Natural killer cell (primary cell): ENCODE data around the gene C5orf58. TPM values are rescaled to one million over a fixed set of nuclear protein-coding genes. Genes with fewer than 3 reads are reported as not detected.
A peak's percentile ranks its signal among the peaks of the same experiment; 100 is the strongest.

Source experiments
- ATAC-seq, 3 donors: fragments of 150-1000 bp in 2 of 3; fragments of 200-7000 bp in 1 of 3; cut with Tn5 transposase; 1 replicate in 1 of 3; 2 replicates in 2 of 3; pipeline ENCODE4 v1.10.0; 2021; ENCODE audit warnings: mild to moderate bottlenecking in 2 of 3, moderate library complexity in 2 of 3
- DNase-seq, 2 donors: peaks; one replicate each; pipeline versions ENCODE4 v3.0.0 to v3.0.0-alpha.2; 2013 to 2021; ENCODE audit warnings: mixed read lengths in 1 of 2
- H3K27ac ChIP-seq: one replicate; pipeline ENCODE4 v1.5.1; 2013; ENCODE audit warnings: mild to moderate bottlenecking, low read length
- H3K27me3 ChIP-seq: one replicate; pipeline ENCODE4 v1.6.1; 2013; ENCODE audit warnings: low read length; ENCODE audit not compliant: control insufficient read depth, insufficient read depth
- H3K36me3 ChIP-seq: one replicate; pipeline ENCODE4 v1.6.1; 2013; ENCODE audit warnings: low read length; ENCODE audit not compliant: control insufficient read depth, insufficient read depth
- H3K4me1 ChIP-seq: one replicate; pipeline ENCODE4 v1.6.1; 2013; ENCODE audit warnings: low read length; ENCODE audit not compliant: control insufficient read depth, insufficient read depth
- H3K4me3 ChIP-seq: one replicate; pipeline ENCODE4 v1.5.1; 2013; ENCODE audit warnings: low read length
- H3K9me3 ChIP-seq: one replicate; pipeline ENCODE4 v1.6.1; 2013; ENCODE audit warnings: low read length; ENCODE audit not compliant: control insufficient read depth, insufficient read depth
- H3K27ac Mint-ChIP-seq, 2 donors: one replicate each; pipeline ENCODE4 v1.8.0; 2022; ENCODE audit warnings: mild to moderate bottlenecking in 2 of 2, mixed read lengths in 2 of 2, moderate library complexity in 1 of 2
- H3K27me3 Mint-ChIP-seq, 2 donors: one replicate each; pipeline ENCODE4 v1.8.0; 2022; ENCODE audit warnings: low read depth in 2 of 2, mixed read lengths in 2 of 2
- H3K36me3 Mint-ChIP-seq: one replicate; pipeline ENCODE4 v1.8.0; 2022; ENCODE audit warnings: mixed read lengths
- H3K4me1 Mint-ChIP-seq, 2 donors: one replicate each; pipeline ENCODE4 v1.8.0; 2022; ENCODE audit warnings: mixed read lengths in 2 of 2
- H3K4me3 Mint-ChIP-seq: one replicate; pipeline ENCODE4 v1.8.0; 2022; ENCODE audit warnings: mild to moderate bottlenecking, moderate library complexity, mixed read lengths
- H3K9me3 Mint-ChIP-seq, 2 donors: one replicate each; pipeline ENCODE4 v1.8.0; 2022; ENCODE audit warnings: mixed read lengths in 2 of 2
- CTCF ChIP-seq: fragments of 200-600 bp; IDR thresholded peaks from one replicate; pipeline ENCODE4 v1.8.0; 2022; ENCODE audit warnings: antibody characterized with exemption
- WGBS: methylation state at CpG from one replicate; pipeline ENCODE4 v1.1.7; 2013; ENCODE audit warnings: missing lambda C conversion rate; ENCODE audit not compliant: insufficient coverage; 5-methylcytosine and 5-hydroxymethylcytosine counted together
- intact Hi-C: fragments of 100-400 bp; cut with micrococcal nuclease; formaldehyde crosslinking; loops from one replicate; pipeline ENCODE4 v1.14.2; 2022
- total RNA-seq, 4 donors: library from RNA; stranded (reverse); fragments of 120-200 nt in 1 of 4; gene quantifications; one replicate each; pipeline versions ENCODE4 v1.2.3 to v1.2.4, GENCODE V29; 2013 to 2022

Gene C5orf58
- total RNA-seq, 3 donors from 2014 or later (not counting 1 experiment from before 2014, with no cell fraction given) = not detected

DNA sequence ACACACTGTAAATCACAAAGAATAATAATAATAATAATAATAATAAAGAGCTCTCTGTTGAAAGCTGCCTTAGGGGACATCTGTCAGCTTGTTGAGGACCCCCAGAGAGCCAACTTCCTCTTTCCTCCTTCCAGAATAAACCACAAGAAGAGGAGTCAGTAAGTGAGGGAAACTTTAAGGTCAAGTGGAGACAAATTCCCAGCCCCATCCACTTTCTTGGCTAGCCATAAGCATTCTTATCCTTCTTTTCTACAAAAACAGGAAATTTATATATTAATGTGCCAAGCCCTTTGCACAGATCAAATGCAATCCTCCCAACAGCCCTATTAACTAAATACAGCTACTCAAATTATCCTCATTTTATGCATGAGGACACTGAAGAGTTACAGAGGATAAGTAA, 9.4 kb upstream of the C5orf58 start:
- Mint-ChIP-seq H3K4me1 (peaks cover 7 to 8% of the 10 kb centered on the region in 2 donors), H3K27me3 (no peaks in the 10 kb centered on the region), H3K9me3 (no peaks in the 10 kb centered on the region), H3K27ac (no peak overlapping the region), H3K4me3 (no peak overlapping the region), H3K36me3 (no peaks in the 10 kb centered on the region)
- H3K36me3 ChIP-seq = no peaks in the 10 kb centered on the region
- no peaks in the 10 kb centered on the region for H3K9me3 ChIP-seq
- DNase-seq (no peak), ATAC-seq (no peak)
- TF ChIP-seq CTCF = no peak
- H3K27ac ChIP-seq = no peak overlapping the region
- H3K27me3 ChIP-seq = no peaks in the 10 kb centered on the region
- no peak overlapping the region for H3K4me3 ChIP-seq
- H3K4me1 ChIP-seq = peaks cover 2% of the 10 kb centered on the region
- intact Hi-C loops = no loop called here

GRCh38 chr5:170223906-170224305, 8.9 kb upstream of the C5orf58 start:
- WGBS = 79% methylated on average over 5 of the region's 5 CpGs
- Histone ChIP-seq H3K27ac (no peak overlapping the region), H3K36me3 (no peaks in the 10 kb centered on the region), H3K4me3 (no peak overlapping the region), H3K9me3 (no peaks in the 10 kb centered on the region), H3K4me1 (peaks cover 2% of the 10 kb centered on the region), H3K27me3 (no peaks in the 10 kb centered on the region)
- DNase-seq (no peak), ATAC-seq (no peak)
- no peaks in the 10 kb centered on the region for H3K9me3 Mint-ChIP-seq
- no peak overlapping the region for H3K27ac Mint-ChIP-seq
- peaks cover 7 to 8% of the 10 kb centered on the region in 2 donors for H3K4me1 Mint-ChIP-seq
- no peak for TF ChIP-seq CTCF
- no peaks in the 10 kb centered on the region for H3K36me3 Mint-ChIP-seq
- intact Hi-C loops = no loop called here
- H3K4me3 Mint-ChIP-seq = no peak overlapping the region
- H3K27me3 Mint-ChIP-seq = no peaks in the 10 kb centered on the region

GRCh38 chr5:170225326-170226128, 7.3 kb upstream of the C5orf58 start:
- Mint-ChIP-seq H3K9me3 (no peaks in the 10 kb centered on the region), H3K4me3 (no peak overlapping the region), H3K36me3 (no peaks in the 10 kb centered on the region), H3K27ac (no peak overlapping the region), H3K4me1 (peaks cover 7 to 8% of the 10 kb centered on the region in 2 donors), H3K27me3 (no peaks in the 10 kb centered on the region)
- Histone ChIP-seq H3K27ac (no peak overlapping the region), H3K36me3 (no peaks in the 10 kb centered on the region), H3K27me3 (no peaks in the 10 kb centered on the region), H3K9me3 (no peaks in the 10 kb centered on the region), H3K4me1 (peaks cover 2% of the 10 kb centered on the region), H3K4me3 (no peak overlapping the region)
- peak; percentile 62 to 86 for DNase-seq
- TF ChIP-seq CTCF = peak; percentile 88
- intact Hi-C loops = loop anchor here (1.0 to 5.0 kb wide), 3 partner anchors 114 to 407 kb away; no protein-coding TSS in a partner anchor
- ATAC-seq = peak; percentile 75 to 79 (median 77)
- WGBS = 52% methylated on average over 6 of the region's 7 CpGs
